ENCODE data around the gene HFM1.
"Not testable (repeated sequence)": the region's sequence is repeated elsewhere in the genome, so short reads cannot be mapped to it uniquely, and the experiment has no call there.

DNA sequence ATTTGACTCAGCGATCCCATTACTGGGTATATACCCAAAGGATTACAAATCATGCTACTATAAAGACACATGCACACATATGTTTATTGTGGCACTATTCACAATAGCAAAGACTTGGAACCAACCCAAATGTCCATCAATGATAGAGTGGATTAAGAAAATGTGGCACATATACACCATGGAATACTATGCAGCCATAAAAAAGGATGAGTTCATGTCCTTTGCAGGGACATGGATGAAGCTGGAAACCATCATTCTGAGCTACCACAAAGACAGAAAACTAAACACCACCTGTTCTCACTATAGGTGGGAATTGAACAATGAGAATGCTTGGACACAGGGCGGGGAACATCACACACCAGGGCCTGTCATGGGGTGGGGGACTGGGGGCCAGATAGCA, 43.1 kb upstream of the HFM1 start:
- not testable (repeated sequence) for TF ChIP-seq CSDC2 (CRISPR knock-in tag; IDR thresholded peaks at IDR 0.05)
- TF ChIP-seq, protein P1, sequence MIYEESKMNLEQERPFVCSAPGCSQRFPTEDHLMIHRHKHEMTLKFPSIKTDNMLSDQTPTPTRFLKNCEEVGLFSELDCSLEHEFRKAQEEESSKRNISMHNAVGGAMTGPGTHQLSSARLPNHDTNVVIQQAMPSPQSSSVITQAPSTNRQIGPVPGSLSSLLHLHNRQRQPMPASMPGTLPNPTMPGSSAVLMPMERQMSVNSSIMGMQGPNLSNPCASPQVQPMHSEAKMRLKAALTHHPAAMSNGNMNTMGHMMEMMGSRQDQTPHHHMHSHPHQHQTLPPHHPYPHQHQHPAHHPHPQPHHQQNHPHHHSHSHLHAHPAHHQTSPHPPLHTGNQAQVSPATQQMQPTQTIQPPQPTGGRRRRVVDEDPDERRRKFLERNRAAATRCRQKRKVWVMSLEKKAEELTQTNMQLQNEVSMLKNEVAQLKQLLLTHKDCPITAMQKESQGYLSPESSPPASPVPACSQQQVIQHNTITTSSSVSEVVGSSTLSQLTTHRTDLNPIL (CRISPR knock-in tag; IDR thresholded peaks at IDR 0.05; ENCODE audit: low read depth) = not testable (repeated sequence)
